Skeletal muscle satellite cell (primary cell): ENCODE data around the gene CARD19.
"Not testable (repeated sequence)": the region's sequence is repeated elsewhere in the genome, so short reads cannot be mapped to it uniquely, and the experiment has no call there.

Source experiments
- H3K27me3 ChIP-seq: 2 replicates; pipeline ENCODE4 v1.7.0; 2013; ENCODE audit warnings: low read length; ENCODE audit not compliant: control insufficient read depth, insufficient read depth
- H3K36me3 ChIP-seq: 2 replicates; pipeline ENCODE4 v1.7.0; 2013; ENCODE audit warnings: mild to moderate bottlenecking, control low read depth, low read length; ENCODE audit not compliant: insufficient read depth
- H3K4me1 ChIP-seq: 2 replicates; pipeline ENCODE4 v1.7.0; 2013; ENCODE audit warnings: low read length; ENCODE audit not compliant: control insufficient read depth, insufficient read depth
- H3K4me2 ChIP-seq: 2 replicates; pipeline ENCODE4 v1.7.0; 2013; ENCODE audit warnings: mild to moderate bottlenecking, low read length
- H3K4me3 ChIP-seq: 2 replicates; pipeline ENCODE4 v1.7.0; 2013; ENCODE audit warnings: low read length
- H3K9ac ChIP-seq: 2 replicates; pipeline ENCODE4 v1.7.0; 2013; ENCODE audit warnings: mild to moderate bottlenecking, low read depth, low read length, moderate library complexity
- H3K9me3 ChIP-seq: replicated peaks from 2 replicates; pipeline ENCODE4 v1.7.0; 2013; ENCODE audit warnings: mild to moderate bottlenecking, control low read depth, low read length

Gene CARD19

GRCh38 chr9:93112116-93112863, 16.3 kb downstream of the CARD19 start:
- Histone ChIP-seq H3K9ac (no peak overlapping the region), H3K4me1 (peaks cover 5% of the 10 kb centered on the region), H3K4me2 (no peak overlapping the region), H3K4me3 (no peak overlapping the region), H3K36me3 (peaks cover 47% of the 10 kb centered on the region), H3K27me3 (no peaks in the 10 kb centered on the region), H3K9me3 (no peaks in the 10 kb centered on the region)

- no peak overlapping the region for H3K4me2 ChIP-seq
- peaks cover 43% of the 10 kb centered on the region for H3K36me3 ChIP-seq
- H3K4me3 ChIP-seq: no peak overlapping the region
- no peak overlapping the region for H3K9ac ChIP-seq
- H3K27me3 ChIP-seq: no peaks in the 10 kb centered on the region
- no peaks in the 10 kb centered on the region for H3K9me3 ChIP-seq
- H3K4me1 ChIP-seq: peaks cover 5% of the 10 kb centered on the region
Observed at GRCh38 chr9:93112864-93113389, 16.9 kb downstream of the CARD19 start.

DNA sequence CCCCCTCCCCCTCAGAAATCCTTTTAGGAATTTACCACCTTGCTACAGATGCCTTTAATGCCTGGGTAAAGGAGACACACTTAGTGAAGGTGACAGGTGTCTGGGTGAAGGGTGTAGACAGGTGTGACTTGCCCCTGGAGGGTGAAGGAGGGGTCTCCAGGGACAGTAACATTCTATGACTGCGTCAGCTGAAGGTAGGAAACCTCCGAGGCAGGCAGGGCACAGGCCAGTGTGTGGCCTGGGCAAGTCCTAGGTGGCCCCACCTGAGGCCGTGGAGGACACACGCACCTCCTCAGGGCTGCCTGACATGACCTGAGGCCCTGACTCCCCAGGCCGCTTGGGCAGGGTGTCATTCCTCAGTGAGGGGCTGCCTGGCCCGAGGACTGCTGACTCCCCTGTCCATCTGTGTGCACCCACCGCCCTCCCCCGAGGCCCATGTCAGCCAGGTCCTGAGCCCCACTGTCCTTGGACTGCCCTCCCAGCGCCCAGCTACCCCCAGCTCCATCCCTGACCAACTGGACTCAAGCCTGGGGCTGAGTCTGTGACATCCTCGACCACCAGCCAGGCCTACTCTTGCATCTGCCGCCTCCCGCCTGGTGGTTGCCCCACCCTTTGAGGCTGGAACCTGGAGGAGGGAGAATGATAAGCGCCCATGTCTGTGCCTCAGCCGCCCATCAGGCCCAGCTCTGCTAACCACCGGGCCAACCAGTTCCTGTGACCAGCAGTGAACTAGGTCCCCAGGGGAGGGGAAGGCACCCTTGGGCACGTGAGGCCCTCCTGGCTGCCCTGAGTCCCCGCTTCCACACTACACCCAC, 18.4 kb downstream of the CARD19 start:
- Histone ChIP-seq H3K36me3 (peaks cover 32% of the 10 kb centered on the region), H3K4me2 (no peak overlapping the region), H3K9me3 (no peaks in the 10 kb centered on the region), H3K4me3 (no peak overlapping the region), H3K9ac (no peak overlapping the region), H3K27me3 (no peaks in the 10 kb centered on the region), H3K4me1 (peaks cover 8% of the 10 kb centered on the region)

DNA sequence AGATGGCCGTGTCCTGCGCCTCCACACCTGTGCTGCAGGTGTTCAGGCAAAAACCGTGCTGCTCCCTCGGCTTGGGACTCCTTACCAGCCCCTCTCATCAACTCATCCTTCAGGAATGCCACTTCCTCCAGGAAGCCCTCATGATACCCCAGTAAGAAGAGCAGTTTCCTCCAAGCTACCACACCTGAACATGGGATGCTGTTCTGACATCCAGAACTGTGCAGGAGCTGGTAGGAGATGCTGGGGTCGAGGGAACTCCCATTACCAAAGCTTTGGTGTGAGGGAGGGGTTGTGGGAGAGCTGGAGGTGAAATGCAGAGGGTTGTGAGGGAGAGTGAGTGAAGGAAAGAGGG, 18.9 kb downstream of the CARD19 start:
- Histone ChIP-seq H3K4me3 (no peak overlapping the region), H3K9me3 (no peaks in the 10 kb centered on the region), H3K9ac (no peak overlapping the region), H3K4me1 (peaks cover 14% of the 10 kb centered on the region), H3K36me3 (peaks cover 32% of the 10 kb centered on the region), H3K27me3 (no peaks in the 10 kb centered on the region), H3K4me2 (no peak overlapping the region)

- H3K27me3 ChIP-seq: no peaks in the 10 kb centered on the region
- no peak overlapping the region for H3K4me2 ChIP-seq
- no peak overlapping the region for H3K9ac ChIP-seq
- no peaks in the 10 kb centered on the region for H3K9me3 ChIP-seq
- H3K36me3 ChIP-seq: peaks cover 26% of the 10 kb centered on the region
- H3K4me3 ChIP-seq: no peak overlapping the region
- peaks cover 20% of the 10 kb centered on the region for H3K4me1 ChIP-seq
Observed at GRCh38 chr9:93115486-93116071, 19.6 kb downstream of the CARD19 start.

GRCh38 chr9:93116072-93116961, 20.3 kb downstream of the CARD19 start:
- peaks cover 20% of the 10 kb centered on the region for H3K4me1 ChIP-seq
- H3K27me3 ChIP-seq: no peaks in the 10 kb centered on the region
- H3K4me3 ChIP-seq: no peak overlapping the region
- H3K36me3 ChIP-seq: peaks cover 19% of the 10 kb centered on the region
- peak overlapping the region; percentile 15 for H3K4me2 ChIP-seq
- H3K9ac ChIP-seq: no peak overlapping the region
- H3K9me3 ChIP-seq: no peaks in the 10 kb centered on the region

- H3K9ac ChIP-seq, H3K4me2 ChIP-seq, H3K27me3 ChIP-seq, H3K4me3 ChIP-seq, H3K9me3 ChIP-seq: not testable (repeated sequence)
- H3K36me3 ChIP-seq: peaks cover 14% of the 10 kb centered on the region
- H3K4me1 ChIP-seq: peaks cover 20% of the 10 kb centered on the region
Observed at GRCh38 chr9:93117521-93117920, 21.5 kb downstream of the CARD19 start.

GRCh38 chr9:93117924-93118862, 22.2 kb downstream of the CARD19 start:
- Histone ChIP-seq H3K9me3 (no peaks in the 10 kb centered on the region), H3K4me3 (no peak overlapping the region), H3K27me3 (no peaks in the 10 kb centered on the region), H3K4me1 (peaks cover 20% of the 10 kb centered on the region), H3K36me3 (peaks cover 8% of the 10 kb centered on the region), H3K4me2 (no peak overlapping the region), H3K9ac (no peak overlapping the region)

GRCh38 chr9:93118863-93119702, 23.1 kb downstream of the CARD19 start:
- H3K4me3 ChIP-seq: peak overlapping the region; percentile 18
- H3K36me3 ChIP-seq: peaks cover 5% of the 10 kb centered on the region
- H3K9me3 ChIP-seq: no peaks in the 10 kb centered on the region
- no peak overlapping the region for H3K9ac ChIP-seq
- H3K27me3 ChIP-seq: no peaks in the 10 kb centered on the region
- peaks cover 20% of the 10 kb centered on the region for H3K4me1 ChIP-seq
- H3K4me2 ChIP-seq: peak overlapping the region; percentile 30

- no peak overlapping the region for H3K9ac ChIP-seq
- peak overlapping the region; percentile 30 for H3K4me2 ChIP-seq
Observed at GRCh38 chr9:93119703-93119952, 23.6 kb downstream of the CARD19 start.

More at GRCh38 chr9:93119703-93119952, 23.6 kb downstream of the CARD19 start:
- Histone ChIP-seq H3K4me3 (peak overlapping the region; percentile 18), H3K4me1 (peaks cover 20% of the 10 kb centered on the region), H3K36me3 (peaks cover 5% of the 10 kb centered on the region), H3K27me3 (no peaks in the 10 kb centered on the region), H3K9me3 (no peaks in the 10 kb centered on the region)
